Activated B cell treated with CpG ODN at 0.5 μM for 24 hours (primary cell): Measurements from ENCODE around the gene ZC3H18. TPM values are rescaled to one million over a fixed set of nuclear protein-coding genes. Genes with fewer than 3 reads are reported as not detected.

Experiments used
- ATAC-seq: fragments of 200-7000 bp; cut with Tn5 transposase; one replicate; pipeline ENCODE4 v1.10.0; 2021; ENCODE audit warnings: low read depth, mild to moderate bottlenecking, moderate library complexity
- CTCF ChIA-PET: fragments of 350-600 bp; sonication (Branson Sonifier 250); formaldehyde crosslinking; loops from one replicate; lab custom pipeline; 2021; ENCODE audit warnings: antibody characterized with exemption; lab: Charles Lee
- POLR2A ChIA-PET: fragments of 350-600 bp; sonication (Branson Sonifier 250); formaldehyde crosslinking; loops from one replicate; lab custom pipeline; 2021; ENCODE audit warnings: antibody characterized with exemption; lab: Charles Lee
- DNase-seq: peaks from one replicate; pipeline ENCODE4 v3.0.0; 2022
- H3K27ac Mint-ChIP-seq: one replicate; pipeline ENCODE4 v1.8.0; 2020; ENCODE audit warnings: mixed read lengths
- H3K27me3 Mint-ChIP-seq: one replicate; pipeline ENCODE4 v1.8.0; 2021; ENCODE audit warnings: mixed read lengths
- H3K36me3 Mint-ChIP-seq: one replicate; pipeline ENCODE4 v1.8.0; 2021; ENCODE audit warnings: low read depth, mixed read lengths
- H3K4me1 Mint-ChIP-seq: one replicate; pipeline ENCODE4 v1.8.0; 2021; ENCODE audit warnings: mixed read lengths
- H3K4me3 Mint-ChIP-seq: one replicate; pipeline ENCODE4 v1.8.0; 2020; ENCODE audit warnings: mild to moderate bottlenecking, mixed read lengths
- H3K9me3 Mint-ChIP-seq: one replicate; pipeline ENCODE4 v1.8.0; 2020; ENCODE audit warnings: mixed read lengths
- CTCF ChIP-seq: fragments of 200-600 bp; IDR thresholded peaks from one replicate; pipeline ENCODE4 v1.8.0; 2022; ENCODE audit warnings: antibody characterized with exemption, mild to moderate bottlenecking
- intact Hi-C: fragments of 100-400 bp; cut with micrococcal nuclease; formaldehyde crosslinking; loops from one replicate; pipeline ENCODE4 v1.15.1; 2024
- total RNA-seq: library from RNA; stranded (reverse); gene quantifications from 2 replicates; pipeline ENCODE4 v1.2.3, GENCODE V29; 2022

ZC3H18 gene
- total RNA-seq, 1 donor from 2014 or later, result 74.2 TPM

- intact Hi-C loops, result loop anchor here (5.0 kb wide), 1 partner anchor 121 kb away; no protein-coding TSS in a partner anchor
- Mint-ChIP-seq H3K4me3 (peak overlapping the region; percentile 44), H3K27ac (peak overlapping the region; percentile 59), H3K36me3 (peaks cover 20% of the 10 kb centered on the region), H3K9me3 (no peaks in the 10 kb centered on the region), H3K4me1 (peaks cover 31% of the 10 kb centered on the region), H3K27me3 (no peaks in the 10 kb centered on the region)
- ATAC-seq (no peak), DNase-seq (no peak)
- ChIA-PET CTCF (no interaction called here), POLR2A (interaction anchor here (1.1 to 1.6 kb wide), 2 partner anchors 9 to 24 kb away, joined by 4 read pairs; no protein-coding TSS in a partner anchor)
- no peak for TF ChIP-seq CTCF
Measured at GRCh38 chr16:88661468-88661867, 91.3 kb downstream of the ZC3H18 start.

- ChIA-PET POLR2A (interaction anchor here (0.5 to 3.5 kb wide), 11 partner anchors 9 to 164 kb away, joined by 3 to 32 read pairs (median 5); partner anchors contain the start of genes APRT and CYBA), CTCF (no interaction called here)
- TF ChIP-seq CTCF, result no peak
- DNase-seq (no peak), ATAC-seq (peak; percentile 0)
- peak overlapping the region; percentile 75 for H3K27ac Mint-ChIP-seq
- no peaks in the 10 kb centered on the region for H3K27me3 Mint-ChIP-seq
- no peaks in the 10 kb centered on the region for H3K9me3 Mint-ChIP-seq
- H3K4me3 Mint-ChIP-seq, result peak overlapping the region; percentile 89
- peaks cover 31% of the 10 kb centered on the region for H3K4me1 Mint-ChIP-seq
- peaks cover 16% of the 10 kb centered on the region for H3K36me3 Mint-ChIP-seq
- intact Hi-C loops, result loop anchor here (2.0 to 5.0 kb wide), 2 partner anchors 38 to 120 kb away; no protein-coding TSS in a partner anchor
Measured at GRCh38 chr16:88662222-88662842, 92.1 kb downstream of the ZC3H18 start.

- no peak for TF ChIP-seq CTCF
Measured at GRCh38 chr16:88662843-88663606, 92.8 kb downstream of the ZC3H18 start, which contains the start of gene MVD. TSS of gene MVD (minus strand) at chr16:88663091. CDS start at chr16:88663080, 11 bp downstream.

GRCh38 chr16:88665148-88665547 lies 94.9 kb downstream of the ZC3H18 start:
- ATAC-seq, result no peak
- CTCF ChIA-PET, result interaction anchor here (1.2 to 1.5 kb wide), 2 partner anchors 16 to 20 kb away, joined by 4 to 5 read pairs; no protein-coding TSS in a partner anchor

More at GRCh38 chr16:88662843-88663606, 92.8 kb downstream of the ZC3H18 start, which contains the start of gene MVD:
- Mint-ChIP-seq H3K4me1 (peaks cover 31% of the 10 kb centered on the region), H3K36me3 (peaks cover 16% of the 10 kb centered on the region), H3K4me3 (peak within 1 kb of the TSS; percentile 94), H3K9me3 (no peaks in the 10 kb centered on the region), H3K27me3 (no peaks in the 10 kb centered on the region), H3K27ac (peak within 1 kb of the TSS; percentile 90)
- intact Hi-C loops, result loop anchor here (1.0 to 5.0 kb wide), 6 partner anchors 12 to 119 kb away; partner anchors contain the start of genes CYBA and SNAI3
- DNase-seq (peak; percentile 89), ATAC-seq (peak; percentile 94)
- POLR2A ChIA-PET, result interaction anchor here (0.5 to 3.5 kb wide), 14 partner anchors 9 to 163 kb away, joined by 3 to 32 read pairs (median 5); partner anchors contain the start of genes APRT, CTU2, CYBA and RNF166
- CTCF ChIA-PET, result no interaction called here

More at GRCh38 chr16:88665148-88665547, 94.9 kb downstream of the ZC3H18 start:
- peak overlapping the region; percentile 68 for H3K4me3 Mint-ChIP-seq
- POLR2A ChIA-PET, result interaction anchor here (1.0 to 3.5 kb wide), 5 partner anchors 14 to 41 kb away, joined by 3 to 32 read pairs (median 6); partner anchors contain the start of genes CTU2 and RNF166
- peaks cover 26% of the 10 kb centered on the region for H3K4me1 Mint-ChIP-seq
- no peak for TF ChIP-seq CTCF
- peaks cover 13% of the 10 kb centered on the region for H3K36me3 Mint-ChIP-seq
- peak overlapping the region; percentile 63 for H3K27ac Mint-ChIP-seq
- no peak for DNase-seq
- intact Hi-C loops, result no loop called here
- H3K27me3 Mint-ChIP-seq, result no peaks in the 10 kb centered on the region
- H3K9me3 Mint-ChIP-seq, result no peaks in the 10 kb centered on the region
